Transverse colon (tissue), 3 donors: ENCODE data around the gene NR5A2.

Experiments used
- POLR2A ChIP-seq: fragments of 450-650 bp; IDR thresholded peaks from one replicate; pipeline ENCODE4 v1.6.1; 2016; ENCODE audit warnings: antibody characterized with exemption, mild to moderate bottlenecking, moderate library complexity
- TF ChIP-seq, protein P1 (sequence below), 5 experiments: fragments of 200-600 bp in 3 of 5; fragments of 450-650 bp in 2 of 5; sonication (generic) in 3 of 5; IDR thresholded peaks; 1 replicate in 2 of 5; 2 replicates in 3 of 5; pipeline ENCODE4 v1.5.1; 2016 to 2017; ENCODE audit warnings: antibody characterized with exemption in 5 of 5, inconsistent platforms in 3 of 5, mild to moderate bottlenecking in 2 of 5, moderate library complexity in 1 of 5

DNA sequence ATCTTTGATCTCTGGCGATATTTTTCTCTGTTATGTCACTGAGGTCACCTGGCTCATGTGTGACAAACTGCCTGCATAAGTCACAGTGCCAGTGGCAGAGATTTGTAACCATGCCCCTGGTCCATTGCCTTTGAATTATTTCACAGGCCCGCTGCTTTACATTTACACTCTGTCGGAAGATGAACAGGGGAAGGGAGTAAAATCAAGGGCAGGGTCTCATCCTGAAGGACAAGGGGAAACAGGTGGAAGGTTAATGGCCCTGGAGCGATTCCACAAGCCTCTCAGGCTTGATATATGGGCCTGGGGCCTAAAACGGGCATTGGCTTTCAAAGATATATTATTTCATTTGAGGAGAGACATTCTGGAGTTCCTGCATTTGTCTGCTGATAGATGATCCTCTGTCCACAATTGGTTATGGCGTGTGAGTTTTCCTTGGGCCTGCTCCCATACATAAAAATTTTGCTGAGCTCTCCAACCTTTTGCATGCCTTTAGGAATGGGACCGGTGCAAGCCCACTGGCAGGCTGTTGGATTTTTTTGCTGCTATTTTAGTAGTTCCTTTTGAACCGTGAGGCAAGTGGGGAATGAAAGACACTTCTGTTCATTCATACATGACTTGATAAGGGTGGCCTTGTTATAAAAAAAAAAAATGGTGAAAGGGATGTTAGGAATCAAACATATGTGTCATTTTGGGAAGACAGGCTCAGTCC lies 51.9 kb downstream of the NR5A2 start:
- TF ChIP-seq, protein P1, sequence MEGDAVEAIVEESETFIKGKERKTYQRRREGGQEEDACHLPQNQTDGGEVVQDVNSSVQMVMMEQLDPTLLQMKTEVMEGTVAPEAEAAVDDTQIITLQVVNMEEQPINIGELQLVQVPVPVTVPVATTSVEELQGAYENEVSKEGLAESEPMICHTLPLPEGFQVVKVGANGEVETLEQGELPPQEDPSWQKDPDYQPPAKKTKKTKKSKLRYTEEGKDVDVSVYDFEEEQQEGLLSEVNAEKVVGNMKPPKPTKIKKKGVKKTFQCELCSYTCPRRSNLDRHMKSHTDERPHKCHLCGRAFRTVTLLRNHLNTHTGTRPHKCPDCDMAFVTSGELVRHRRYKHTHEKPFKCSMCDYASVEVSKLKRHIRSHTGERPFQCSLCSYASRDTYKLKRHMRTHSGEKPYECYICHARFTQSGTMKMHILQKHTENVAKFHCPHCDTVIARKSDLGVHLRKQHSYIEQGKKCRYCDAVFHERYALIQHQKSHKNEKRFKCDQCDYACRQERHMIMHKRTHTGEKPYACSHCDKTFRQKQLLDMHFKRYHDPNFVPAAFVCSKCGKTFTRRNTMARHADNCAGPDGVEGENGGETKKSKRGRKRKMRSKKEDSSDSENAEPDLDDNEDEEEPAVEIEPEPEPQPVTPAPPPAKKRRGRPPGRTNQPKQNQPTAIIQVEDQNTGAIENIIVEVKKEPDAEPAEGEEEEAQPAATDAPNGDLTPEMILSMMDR (IDR thresholded peaks at IDR 0.05) = no peak
- no peak for TF ChIP-seq POLR2A
